Epithelial cell of esophagus (primary cell): ENCODE data around the gene TK2.
"Not testable (repeated sequence)": the region's sequence is repeated elsewhere in the genome, so short reads cannot be mapped to it uniquely, and the experiment has no call there.

Experiments used
- DNase-seq: peaks from one replicate; pipeline ENCODE4 v3.0.0; 2010; ENCODE audit warnings: low read depth
- H3K4me3 ChIP-seq: 2 replicates; pipeline ENCODE4 v1.5.1; 2011; ENCODE audit warnings: mild to moderate bottlenecking, low read length, control low read depth
- TF ChIP-seq, protein P1 (sequence below): IDR thresholded peaks from 2 replicates; pipeline ENCODE4 v1.5.1; 2011; ENCODE audit warnings: low read depth, mild to moderate bottlenecking, low read length, control low read depth, inconsistent platforms; ENCODE audit not compliant: insufficient read depth; ENCODE audit errors: missing control alignments

Gene TK2

GRCh38 chr16:66549284-66550131 lies at the start of gene TK2:
TSS of gene TK2 (minus strand) at chr16:66550122. CDS start at chr16:66550061, 61 bp downstream.
- peak; percentile 74 for DNase-seq
- H3K4me3 ChIP-seq = peak within 1 kb of the TSS; percentile 72
- TF ChIP-seq, protein P1, sequence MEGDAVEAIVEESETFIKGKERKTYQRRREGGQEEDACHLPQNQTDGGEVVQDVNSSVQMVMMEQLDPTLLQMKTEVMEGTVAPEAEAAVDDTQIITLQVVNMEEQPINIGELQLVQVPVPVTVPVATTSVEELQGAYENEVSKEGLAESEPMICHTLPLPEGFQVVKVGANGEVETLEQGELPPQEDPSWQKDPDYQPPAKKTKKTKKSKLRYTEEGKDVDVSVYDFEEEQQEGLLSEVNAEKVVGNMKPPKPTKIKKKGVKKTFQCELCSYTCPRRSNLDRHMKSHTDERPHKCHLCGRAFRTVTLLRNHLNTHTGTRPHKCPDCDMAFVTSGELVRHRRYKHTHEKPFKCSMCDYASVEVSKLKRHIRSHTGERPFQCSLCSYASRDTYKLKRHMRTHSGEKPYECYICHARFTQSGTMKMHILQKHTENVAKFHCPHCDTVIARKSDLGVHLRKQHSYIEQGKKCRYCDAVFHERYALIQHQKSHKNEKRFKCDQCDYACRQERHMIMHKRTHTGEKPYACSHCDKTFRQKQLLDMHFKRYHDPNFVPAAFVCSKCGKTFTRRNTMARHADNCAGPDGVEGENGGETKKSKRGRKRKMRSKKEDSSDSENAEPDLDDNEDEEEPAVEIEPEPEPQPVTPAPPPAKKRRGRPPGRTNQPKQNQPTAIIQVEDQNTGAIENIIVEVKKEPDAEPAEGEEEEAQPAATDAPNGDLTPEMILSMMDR = no peak

DNA sequence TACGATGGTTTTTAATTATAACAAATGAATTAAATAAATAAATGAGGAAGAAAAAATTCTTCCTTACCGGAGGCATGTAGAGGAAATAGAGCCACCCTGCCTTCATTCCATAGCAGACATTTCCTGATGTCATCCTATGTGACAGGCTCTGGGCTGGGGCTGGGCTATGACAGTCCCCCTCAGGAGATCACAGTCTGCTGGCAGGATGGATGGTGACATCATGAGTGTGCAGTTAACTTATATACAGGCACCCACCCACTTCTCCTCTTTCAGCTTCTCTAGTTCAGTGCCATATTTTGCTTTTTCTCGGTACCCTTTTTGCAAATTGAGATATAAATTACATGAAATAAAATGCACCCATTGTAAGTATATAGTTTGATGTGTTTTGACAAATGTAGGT lies 48.2 kb upstream of the TK2 start:
- H3K4me3 ChIP-seq = no peak overlapping the region
- no peak for DNase-seq

DNA sequence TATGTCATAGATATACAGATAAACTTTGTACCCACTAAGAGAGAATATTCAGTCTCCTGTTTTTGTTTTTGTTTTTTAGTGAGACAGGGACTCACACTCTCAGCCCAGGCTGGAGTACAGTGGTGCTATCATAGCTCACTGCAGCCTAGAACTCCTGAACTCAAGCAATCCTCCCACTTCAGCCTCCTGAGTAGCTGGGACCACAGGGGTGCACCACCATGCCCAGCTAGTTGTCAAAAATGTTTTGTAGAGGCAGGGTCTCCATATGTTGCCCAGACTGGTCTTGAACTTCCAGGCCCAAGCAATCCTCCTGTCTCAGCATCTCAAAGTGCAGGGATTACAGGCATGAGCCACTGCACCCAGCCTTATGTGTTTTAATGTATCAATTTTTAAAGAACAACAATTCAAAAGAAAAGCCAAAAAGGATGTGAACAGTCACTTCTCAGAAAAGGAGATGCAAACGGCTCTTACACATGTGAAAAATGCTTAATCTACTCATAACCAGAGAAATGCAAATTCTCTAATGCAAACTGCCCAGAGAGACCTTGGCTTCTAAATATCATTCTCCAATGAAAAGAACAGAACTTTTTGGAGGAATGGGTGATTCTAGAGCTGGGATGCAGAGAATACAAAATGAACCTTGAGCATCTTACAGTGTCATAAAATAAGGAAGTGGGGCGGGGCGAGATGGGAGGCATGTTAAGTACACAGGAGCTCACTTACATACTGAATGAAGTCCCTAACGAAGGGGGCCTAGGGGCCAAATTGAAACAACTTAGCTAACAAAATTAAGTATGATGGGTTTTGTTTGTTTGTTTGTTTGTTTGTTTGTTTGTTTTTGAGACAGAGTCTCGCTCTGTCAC lies 47.3 kb upstream of the TK2 start:
- TF ChIP-seq, protein P1 = no peak
- DNase-seq = no peak
- no peak overlapping the region for H3K4me3 ChIP-seq

More for the DNA sequence above, 48.2 kb upstream of the TK2 start:
- TF ChIP-seq, protein P1 = no peak

GRCh38 chr16:66596559-66596958 lies 46.6 kb upstream of the TK2 start:
- not testable (repeated sequence) for DNase-seq, H3K4me3 ChIP-seq

DNA sequence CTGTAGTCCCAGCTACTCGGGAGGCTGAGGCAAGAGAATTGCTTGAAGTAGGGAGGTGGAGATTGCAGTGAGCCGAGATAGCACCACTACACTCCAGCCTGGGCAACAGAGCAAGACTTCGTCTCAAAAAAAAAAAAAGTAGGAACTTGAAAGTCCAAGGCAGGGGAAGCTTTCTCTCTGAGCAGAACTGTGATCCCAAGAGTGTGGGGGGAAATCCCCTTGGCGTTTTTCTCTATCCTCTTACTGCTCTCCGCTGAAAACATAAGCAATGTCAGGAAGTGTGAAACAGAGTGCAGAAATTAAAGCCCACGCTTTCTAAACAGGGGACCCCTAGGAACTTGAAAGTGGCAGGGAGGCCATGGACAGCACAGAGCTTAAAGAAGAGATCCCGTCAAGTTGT lies 44.8 kb upstream of the TK2 start:
- no peak for DNase-seq
- TF ChIP-seq, protein P1 = no peak
- H3K4me3 ChIP-seq = no peak overlapping the region

- no peak for DNase-seq
- H3K4me3 ChIP-seq = no peak overlapping the region
- TF ChIP-seq, protein P1 = no peak
Observed at GRCh38 chr16:66592814-66593213, 42.9 kb upstream of the TK2 start.

- DNase-seq = no peak
- no peak overlapping the region for H3K4me3 ChIP-seq
- TF ChIP-seq, protein P1 = no peak
Observed at GRCh38 chr16:66592241-66592640, 42.3 kb upstream of the TK2 start.
